NCI-H2081 treated with DMSO at 0.1 percent for 48 hours (cell line): Measurements from ENCODE around the gene FABP6.

ENCODE experiments used
- DNase-seq: peaks from one replicate; lab custom pipeline; 2025; lab: John Stamatoyannopoulos, UW

Gene FABP6

DNA sequence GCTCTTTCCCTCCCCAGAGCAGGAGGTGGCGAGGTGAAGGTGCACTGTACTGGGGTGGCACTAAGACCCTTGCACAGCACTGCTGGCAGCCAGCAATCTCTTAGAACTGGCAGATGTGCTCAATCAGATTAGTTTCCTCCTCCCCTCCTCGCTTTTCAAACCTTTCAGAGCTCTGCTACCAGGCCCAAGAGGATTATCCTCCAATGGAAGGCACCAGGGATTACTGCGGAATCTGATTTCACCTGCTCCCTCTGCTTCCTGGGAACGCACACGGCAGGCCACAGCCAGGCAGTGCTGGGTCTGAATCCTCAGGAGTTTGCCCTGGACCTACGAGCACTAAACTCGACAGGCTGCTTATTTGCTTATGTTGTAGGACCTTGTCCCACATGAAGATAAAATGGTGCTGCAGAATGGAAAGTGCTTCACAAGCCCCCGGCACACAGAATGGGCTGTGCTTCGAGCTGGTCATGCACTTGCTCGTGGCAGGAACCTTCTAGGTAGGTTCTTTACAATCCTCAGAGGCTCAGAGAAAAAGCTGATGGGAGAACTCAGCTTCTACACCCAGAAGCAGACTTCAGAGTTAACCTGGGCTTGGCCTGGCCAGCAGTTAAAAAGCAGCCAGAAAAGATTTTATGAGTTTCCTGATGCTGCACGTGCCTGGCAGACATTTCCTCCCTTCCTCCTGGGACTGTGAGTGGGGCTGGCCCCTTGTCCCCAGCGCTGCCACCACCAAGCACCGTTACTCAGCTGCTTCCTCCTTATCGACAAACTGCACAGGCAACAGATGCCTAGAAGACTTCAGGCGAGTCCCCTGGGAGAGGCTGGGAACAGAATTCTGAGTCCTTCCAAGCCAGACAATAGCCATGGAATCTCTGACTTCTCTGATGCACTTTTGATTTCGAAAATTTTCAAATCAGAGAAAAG lies 33.1 kb downstream of the FABP6 start:
- no peak for DNase-seq

DNA sequence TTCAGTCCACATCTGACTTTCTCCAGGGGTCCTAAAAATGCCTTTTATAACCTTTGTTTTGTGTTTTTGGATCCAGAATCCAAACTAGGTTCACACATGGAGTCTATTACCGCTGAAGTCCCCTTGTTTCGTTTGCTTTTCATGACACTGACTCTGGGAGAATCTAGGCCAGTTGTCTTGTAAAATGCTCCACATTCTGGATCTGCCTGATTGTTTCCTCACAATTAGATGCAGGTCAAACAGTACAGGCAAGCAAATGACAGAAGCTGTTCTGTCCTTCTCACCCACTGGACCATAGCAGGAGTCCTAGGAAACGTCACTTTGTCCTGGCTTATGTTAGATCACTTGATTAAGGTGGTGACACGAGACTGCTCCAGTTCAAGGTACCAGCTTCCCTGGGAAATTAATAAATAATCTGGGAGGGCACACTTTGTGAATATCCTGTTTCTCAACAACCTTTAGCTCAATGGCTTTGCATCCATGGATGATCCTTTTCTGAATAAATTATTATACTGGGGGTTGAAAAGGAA lies 34.1 kb downstream of the FABP6 start:
- DNase-seq: no peak

DNA sequence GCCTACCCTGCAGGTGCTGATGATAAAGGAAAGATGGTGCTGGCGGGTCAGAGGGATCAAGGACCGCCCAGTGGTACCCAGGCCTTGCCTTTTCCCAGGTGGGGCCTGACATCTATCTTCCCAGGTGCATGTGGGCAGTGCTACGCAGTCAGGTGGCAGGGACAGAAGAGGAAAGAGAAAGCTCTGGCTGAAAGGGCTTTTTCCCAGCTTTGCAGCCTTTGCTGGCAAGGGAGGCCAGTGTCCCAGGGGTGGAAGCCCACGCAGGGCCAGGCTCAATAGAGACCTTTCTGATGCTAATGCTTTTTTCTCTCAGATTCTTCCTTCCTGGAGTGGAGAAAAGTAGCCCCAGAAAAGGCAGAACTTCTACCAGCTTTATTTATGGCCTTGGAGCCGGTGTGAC lies 36.7 kb downstream of the FABP6 start:
- no peak for DNase-seq

DNA sequence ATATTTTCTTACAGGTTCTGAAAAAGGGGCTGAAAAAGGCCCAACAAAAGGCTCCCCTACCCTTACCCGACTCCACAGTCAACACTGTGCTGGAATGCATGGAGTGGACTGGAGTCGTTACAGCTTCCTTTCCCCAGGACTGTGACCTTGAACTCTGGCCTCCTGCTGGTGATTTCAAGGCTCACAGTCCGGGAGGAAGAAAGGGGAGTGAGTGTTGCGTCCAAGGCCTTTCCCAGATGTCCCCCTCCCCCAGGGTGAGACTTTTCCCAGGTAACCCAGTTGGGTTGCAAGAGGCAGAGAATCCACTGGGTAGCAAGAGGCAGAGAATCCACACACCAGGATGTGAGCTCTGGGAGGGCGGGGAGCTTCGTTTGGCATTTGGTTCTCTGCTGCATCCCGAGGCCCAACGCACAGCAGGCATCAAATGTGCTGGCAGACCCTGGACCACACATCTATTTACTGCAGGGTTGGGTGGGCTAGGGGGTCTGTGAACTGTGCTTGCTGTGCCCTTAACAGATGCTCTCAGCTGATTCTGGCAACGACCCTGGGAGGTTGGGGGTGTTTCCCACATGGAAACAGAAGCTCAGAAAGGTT lies 37.5 kb downstream of the FABP6 start:
- no peak for DNase-seq

DNA sequence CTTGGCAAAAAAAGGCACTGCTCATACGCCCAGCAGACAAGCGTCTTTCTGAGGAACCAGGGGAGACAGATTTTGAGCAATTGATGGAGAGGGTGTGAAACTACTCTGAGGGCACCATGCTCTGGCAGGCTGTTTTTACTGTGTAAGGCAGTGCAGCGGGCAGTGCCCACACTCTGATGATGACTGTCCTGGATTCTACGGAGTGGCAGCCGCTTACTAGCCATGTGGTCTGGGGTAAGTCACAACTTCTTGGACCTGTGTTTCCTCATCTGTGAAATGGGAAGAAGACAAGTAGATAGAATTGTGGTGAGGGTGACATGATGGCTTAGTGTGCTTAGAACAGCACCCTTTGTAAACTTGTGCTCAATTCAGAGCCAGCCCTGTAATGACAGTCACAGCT lies 38.8 kb downstream of the FABP6 start:
- no peak for DNase-seq

DNA sequence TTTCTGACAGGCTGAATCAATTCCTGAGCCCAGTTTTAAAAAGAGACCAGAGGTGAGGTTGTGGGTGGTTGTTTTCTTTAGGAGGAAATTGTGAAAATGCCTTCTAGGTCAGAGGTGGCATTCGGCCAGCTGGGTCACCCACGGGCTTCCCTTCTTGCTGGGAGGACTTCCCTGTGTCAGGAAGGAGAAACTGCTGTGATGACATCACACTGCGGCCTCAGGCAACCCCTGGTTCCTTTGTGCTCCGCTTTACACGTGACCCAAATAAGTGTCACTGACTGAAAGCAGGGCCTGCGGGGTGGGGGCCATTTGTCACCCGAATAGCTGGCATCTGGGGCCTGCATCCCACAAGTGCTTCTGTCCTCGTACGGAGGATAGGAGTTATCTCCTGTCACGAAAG lies 39.7 kb downstream of the FABP6 start:
- no peak for DNase-seq

DNA sequence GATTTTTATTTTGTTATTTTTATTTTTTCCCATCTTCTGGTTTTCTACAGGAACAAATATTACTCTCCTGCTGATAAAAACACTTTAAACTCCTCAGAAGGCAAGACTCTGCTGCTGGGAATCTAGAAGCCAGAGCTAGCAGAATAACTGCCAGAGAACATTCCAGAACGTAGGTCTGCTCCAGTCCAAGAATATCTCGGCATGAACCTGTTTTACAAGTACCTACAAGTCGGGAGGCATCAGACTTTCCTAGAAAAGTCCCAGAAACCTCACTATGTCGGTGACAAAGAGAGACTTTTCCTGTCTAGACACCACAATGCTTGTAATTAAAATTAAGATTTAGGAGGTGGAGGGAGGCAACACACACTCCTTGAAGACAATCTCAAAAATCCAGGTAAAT lies 41.4 kb downstream of the FABP6 start:
- DNase-seq: no peak

DNA sequence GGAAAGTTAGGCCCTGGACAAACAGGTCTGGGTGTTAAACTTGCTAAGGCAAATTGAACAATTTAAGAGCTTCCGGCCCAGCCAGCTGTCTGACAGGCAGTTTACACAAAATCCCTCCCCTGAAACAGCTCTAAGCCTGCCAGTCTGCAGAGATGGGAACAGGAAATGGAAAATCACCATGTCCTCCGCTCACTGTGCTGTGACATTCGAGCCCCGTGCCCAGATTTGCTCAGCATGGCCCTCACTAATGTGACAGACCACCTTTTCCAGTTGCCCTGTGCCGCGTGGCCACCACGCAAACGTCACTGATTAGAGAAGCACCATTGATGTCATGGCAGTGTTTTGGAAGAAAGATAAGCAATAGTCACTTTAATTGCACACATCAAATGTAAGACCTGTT lies 42.1 kb downstream of the FABP6 start:
- peak; percentile 77 for DNase-seq

DNA sequence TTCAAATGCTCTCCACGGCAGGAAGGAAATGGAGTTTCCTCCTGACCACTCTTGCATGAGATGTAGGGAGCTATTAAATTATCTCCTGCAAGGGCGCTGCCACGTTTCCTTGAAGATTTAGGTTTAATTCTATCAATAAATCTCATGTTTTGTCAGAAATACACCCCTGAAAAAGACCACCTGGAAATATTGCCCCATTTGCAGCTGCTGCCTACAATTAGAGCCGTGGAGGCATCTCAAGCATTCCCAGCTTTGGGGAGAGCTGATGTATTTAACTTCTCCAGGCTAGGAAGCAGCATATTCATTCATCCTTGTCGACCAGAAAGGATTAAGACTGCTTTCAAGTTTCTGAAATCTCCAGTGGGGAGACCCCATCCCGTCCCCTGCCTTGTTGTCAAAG lies 42.5 kb downstream of the FABP6 start:
- DNase-seq: no peak

DNA sequence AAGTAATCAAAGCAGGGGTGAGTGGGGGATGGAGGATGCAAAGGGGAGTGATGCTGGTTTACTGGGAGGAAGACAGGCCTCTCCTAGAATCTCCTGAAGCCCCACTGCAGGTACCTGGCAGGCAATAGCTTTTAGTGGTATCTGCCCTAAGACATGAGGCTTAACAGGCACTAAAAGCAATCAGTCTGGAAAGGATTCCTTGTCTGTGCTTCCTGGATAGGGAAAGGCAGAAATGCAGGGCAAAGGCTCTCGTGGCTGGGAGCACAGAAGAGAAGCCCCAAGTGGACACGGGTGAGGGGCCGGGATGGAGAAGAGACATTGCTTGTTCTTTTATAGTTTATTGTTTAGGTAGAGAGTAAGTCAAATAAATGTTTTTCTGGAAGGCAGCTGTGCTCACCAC lies 43.0 kb downstream of the FABP6 start:
- DNase-seq: no peak

DNA sequence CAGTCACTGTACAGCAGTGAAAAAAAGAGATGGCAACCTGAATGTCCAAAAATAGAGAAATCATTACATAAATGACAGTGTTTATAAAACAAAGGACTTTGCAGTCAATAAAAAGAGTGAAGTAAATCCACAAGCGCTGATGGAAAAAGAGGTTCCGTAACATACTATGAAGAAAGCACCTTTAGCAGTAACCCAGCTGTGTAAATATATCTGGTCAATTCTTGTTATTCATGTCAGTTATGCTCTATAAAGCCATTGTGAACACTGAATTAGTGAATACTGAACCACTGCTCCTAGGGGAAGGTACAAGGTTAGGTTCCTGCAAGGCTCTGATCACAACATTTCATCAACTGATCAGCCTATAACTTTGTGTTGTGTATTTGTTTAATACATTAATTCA lies 43.6 kb downstream of the FABP6 start:
- DNase-seq: no peak

DNA sequence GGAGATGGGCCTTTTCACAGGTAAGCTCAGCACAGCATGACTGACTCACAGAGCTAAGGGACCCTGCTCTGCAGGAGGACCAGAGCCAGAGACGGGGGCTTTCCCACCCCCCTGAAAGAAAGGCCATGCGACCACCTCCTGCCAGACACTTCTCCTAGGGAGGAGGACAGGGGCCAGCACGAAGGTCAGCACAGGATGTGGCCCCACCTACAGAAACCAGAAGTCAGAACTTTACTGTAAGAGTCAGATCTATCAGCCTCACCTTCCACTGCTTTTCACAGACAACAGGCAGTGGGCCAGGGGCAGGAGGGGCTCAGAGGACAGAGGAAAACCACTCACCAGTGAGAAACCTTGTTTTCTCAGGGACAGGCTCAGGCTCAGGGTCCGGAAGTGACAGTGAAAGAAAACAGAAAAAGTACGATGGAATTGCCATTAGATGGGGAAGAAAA lies 45.2 kb downstream of the FABP6 start:
- DNase-seq: no peak

DNA sequence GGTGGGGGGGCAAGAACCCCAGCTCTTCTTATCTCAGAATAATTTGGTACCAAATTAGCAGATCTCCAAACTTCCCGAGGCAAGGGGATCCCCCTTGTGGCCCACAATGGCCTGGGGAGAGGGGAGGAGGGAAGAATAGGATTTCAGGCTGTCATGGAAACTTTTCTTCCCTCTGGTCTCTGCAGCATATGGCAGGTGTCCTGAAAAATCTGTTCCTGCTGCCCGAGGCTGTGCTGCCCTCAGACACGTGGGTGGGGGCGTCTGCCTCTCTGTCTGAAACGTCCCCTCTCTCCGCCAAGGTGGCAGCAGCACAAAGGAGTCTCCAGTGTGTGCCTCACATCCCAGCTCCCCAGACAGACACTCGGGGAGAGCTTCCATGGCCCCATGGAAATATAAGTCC lies 49.0 kb downstream of the FABP6 start:
- no peak for DNase-seq

DNA sequence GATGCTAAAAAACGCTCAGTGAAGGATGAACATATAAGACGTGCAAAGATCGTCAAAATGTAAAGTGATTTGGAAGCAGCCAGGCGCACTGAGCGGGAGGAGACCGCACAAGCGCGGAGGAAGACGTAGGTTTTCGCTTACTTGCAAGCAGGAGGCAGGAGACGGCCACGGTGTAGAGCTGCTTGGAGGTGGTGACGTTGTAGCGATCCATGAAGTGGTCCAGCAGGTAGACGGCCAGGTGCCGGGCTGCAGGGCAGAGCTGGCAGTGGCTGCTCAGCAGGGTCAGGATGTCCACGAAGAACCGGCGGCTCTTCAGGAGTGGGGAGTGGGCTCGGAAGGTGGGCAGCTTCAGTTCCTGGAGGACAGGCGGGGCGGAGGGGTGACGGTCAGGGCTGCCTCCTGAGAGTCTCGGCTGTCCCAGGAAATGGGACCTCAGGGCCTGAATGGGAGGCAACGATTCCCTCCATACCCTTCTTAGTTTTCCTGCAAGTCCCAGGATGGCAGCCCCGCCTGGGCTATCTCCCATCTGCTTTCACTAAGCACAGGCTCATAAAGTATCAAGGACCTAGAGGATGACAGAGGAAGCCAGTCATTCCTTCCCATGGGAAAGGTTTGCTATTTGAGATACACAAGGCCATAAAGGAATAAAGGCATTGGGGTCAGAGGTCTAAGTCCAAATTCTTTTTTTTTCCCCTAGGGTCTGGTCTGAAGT lies 51.2 kb downstream of the FABP6 start:
- no peak for DNase-seq

DNA sequence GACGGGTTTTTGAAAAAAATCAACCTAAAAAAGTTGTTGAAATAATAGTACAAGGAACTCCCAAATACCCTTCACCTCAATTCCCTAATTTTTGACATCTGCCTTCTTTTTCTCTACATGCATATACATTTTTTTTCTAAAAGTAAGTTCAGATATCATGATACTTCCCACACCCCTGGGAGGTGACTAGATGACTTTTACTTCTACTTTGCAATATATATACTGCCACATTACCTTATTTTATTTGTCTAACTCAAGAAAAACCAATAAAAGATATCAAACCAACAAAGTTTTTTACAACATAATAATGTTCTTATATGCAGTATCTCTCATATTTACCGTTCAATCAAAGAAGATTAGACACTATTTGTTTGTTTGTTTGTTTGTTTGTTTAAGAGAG lies 52.0 kb downstream of the FABP6 start:
- DNase-seq: no peak

DNA sequence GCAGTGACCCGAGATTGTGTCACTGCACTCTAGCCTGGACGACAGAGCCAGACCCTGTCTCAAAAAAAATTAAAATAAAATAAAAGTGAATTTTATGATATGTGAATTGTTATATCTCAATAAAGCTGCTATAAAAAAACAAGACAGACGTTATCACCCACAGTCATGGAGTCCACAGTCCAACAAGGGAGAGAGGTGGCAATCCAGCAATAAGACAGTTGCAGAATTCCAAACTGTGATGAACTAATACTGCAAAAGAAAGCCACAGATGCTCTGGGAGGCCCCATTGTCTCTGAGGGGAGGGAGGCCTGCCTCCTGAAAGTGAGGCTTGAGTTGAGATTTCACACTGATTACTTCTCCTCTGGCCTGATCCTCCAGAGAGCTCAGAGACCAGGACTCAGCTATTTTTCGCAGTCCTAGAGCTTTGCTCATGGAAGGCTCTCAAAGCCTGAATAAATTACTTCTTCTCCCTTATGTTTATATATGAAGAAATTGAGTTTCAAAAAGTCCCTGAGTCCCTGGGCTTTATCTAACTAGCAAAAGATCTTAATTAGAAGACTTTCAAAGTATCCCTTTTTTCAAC lies 55.1 kb downstream of the FABP6 start:
- DNase-seq: no peak

DNA sequence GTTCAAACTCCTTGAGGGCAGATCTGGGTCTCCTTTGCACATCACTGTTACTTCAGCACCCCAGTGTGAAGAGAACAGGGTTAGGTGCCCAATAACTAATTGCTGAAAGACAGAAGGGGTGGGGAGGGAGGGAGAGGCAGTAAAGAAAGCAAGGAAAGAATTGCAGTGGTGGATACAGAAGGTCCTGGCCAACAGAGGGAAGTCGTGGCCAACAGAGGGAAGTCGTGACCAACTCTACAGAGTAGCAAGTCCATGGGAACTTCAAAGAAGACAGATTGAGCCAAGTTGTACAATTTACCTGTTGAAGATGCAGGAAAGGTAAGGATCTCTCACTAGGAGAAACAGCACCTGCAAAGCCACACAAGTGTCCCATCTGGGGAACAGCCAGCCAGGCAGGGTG lies 56.0 kb downstream of the FABP6 start:
- no peak for DNase-seq

DNA sequence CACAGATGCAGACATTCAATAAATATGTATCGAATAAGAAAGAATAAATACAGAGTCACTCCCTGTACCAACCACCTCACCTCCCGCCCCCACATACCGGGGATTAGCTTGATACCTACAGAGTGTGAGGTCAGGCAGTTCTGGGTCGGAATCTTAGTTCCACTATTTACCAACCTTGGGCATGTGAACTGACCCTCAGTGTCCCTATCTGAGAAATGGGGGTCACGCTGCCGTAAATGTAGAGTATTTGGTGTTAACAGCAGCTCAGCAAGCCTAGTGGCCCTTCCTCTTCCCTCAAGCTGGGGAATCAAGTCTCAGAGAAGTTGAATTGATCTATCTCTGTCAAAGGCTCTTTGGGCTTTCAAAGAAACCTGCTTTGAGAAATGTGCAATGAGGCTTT lies 57.6 kb downstream of the FABP6 start:
- no peak for DNase-seq

DNA sequence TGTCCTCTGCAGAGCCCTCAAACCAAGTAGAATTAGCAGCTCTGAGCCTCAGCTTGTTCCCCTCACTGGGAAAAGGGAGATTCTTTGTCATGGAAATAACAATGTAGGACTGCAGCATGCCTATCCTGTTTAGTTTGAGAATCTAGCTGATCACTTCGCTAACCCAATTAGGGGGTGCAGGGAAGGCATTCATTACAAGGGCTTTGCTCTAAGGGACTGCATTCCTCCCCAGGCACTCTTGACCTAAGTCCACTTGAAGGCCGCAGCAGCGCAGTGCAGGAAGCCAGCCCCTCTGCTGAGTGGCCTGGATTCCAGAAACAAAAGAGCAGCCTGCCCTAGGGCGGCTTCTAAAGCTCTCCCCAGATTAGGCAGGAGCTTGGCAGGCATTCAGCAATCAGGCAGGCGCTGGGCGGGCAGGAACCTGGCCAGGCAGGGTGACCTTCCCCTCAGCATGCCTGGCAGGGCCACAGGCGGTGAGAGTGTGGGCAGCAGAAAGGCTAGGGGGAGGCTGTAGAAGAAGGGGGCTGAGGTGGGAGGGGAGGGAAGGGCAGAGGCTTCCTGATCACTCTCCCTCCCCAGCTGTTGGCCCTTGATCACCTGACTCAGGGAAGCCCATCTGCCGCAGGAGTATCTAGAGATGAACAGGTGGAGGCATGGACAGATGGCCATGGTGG lies 58.2 kb downstream of the FABP6 start:
- DNase-seq: no peak
